Left ventricle myocardium superior (tissue), 1 donor: ENCODE measurements around the gene MOK. TPM values are rescaled to one million over a fixed set of nuclear protein-coding genes. Genes with fewer than 3 reads are reported as not detected.
A peak's percentile ranks its signal among the peaks of the same experiment; 100 is the strongest.

ENCODE experiments used
- ATAC-seq: fragments of 200-7000 bp; cut with Tn5 transposase; one replicate; pipeline ENCODE4 v1.9.1; 2020; ENCODE audit warnings: mild to moderate bottlenecking, moderate library complexity
- DNase-seq: peaks from one replicate; pipeline ENCODE4 v3.0.0-alpha.2; 2020
- intact Hi-C: fragments of 100-400 bp; cut with micrococcal nuclease; formaldehyde crosslinking; loops from one replicate; pipeline ENCODE4 v1.11.0; 2022
- total RNA-seq: library from RNA; stranded (reverse); fragmentation: NEBNext Ultra II Directional; extraction: Animal tissue kit (Norgen Biotek cat#: 25700); gene quantifications from one replicate; pipeline ENCODE4 v1.2.1, GENCODE V29; 2021
- donor health status: DM: no; HTN: yes; CAD: no; lungs with severe emphysema.

Gene MOK
- total RNA-seq, 1 donor from 2014 or later, result 10.9 TPM

DNA sequence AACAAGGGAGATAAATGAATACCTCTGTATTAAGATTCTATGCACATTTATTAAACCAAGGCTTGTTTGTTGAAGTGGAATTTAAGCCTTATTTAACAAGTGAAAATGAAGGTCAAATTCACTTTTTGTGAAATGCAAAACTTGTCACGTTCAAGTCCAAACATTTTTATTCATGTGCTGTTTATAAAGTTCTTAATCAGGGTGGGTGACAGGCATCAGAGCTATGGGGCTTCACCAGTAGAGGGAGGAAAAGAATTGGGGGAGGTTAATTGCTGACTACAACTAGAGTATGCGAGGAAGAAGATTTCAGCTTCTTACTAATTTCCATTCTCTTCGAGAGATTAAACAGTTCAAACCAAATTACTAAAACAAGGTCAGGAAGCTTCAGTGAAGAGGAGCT is 9.7 kb downstream of the MOK start:
- intact Hi-C loops, result no loop called here
- DNase-seq (no peak), ATAC-seq (peak; percentile 52)

DNA sequence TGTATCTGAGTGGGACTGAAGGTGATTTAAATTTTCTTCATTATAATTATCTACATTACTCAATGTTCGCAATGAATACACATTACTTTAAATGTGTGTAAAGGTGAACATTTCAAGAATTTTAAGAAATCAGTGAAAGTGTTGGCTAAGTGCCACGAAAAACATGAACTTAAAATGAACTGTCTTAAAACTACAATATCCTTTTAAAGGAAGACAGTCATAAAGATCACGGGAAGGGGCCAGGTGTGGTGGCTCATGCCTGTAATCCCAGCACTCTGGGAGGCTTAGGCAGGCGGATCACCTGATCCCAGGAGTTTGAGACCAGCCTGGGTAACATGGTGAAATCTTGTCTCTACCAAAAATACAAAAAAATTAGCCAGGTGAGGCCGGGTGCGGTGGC is 11.2 kb downstream of the MOK start:
- DNase-seq (no peak), ATAC-seq (no peak)
- intact Hi-C loops, result no loop called here

DNA sequence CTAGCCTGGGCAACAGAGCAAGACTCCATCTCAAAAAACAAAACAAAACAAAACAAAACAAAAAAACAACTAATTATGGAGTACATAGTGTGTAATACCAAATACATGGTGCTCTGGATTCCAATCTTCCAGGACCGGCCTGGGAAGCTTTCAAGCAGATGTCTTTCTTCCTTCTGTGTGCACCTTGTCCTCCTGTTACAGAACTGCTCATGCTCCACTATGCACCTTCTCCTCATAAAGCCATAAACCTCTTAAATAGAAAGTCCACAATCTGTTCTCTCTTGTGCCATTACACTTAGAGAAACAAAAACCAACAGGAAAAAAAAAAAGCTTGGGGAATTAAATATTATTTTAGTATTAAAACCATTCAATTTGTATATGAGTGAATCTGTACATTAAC is 12.5 kb downstream of the MOK start:
- intact Hi-C loops, result no loop called here
- ATAC-seq, result no peak
- DNase-seq, result no peak

DNA sequence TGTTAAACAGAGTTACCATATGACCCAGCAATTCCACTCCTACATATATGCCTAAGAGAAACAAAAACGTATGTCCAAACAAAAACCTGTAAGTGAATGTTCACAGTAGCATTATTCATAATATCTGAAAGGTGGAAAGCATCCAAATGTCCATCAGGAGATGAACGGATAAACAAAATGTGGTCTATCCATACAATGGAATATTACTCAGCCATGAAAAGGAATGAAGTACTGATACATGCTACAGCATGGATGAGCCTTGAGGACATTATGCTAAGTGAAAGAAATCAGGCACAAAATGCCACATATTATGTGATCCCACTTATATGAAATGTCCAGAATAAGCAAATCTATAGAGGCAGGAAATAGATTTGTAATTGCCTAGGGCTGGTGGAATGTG is 16.8 kb downstream of the MOK start:
- no peak for ATAC-seq
- intact Hi-C loops, result no loop called here
- DNase-seq, result no peak

DNA sequence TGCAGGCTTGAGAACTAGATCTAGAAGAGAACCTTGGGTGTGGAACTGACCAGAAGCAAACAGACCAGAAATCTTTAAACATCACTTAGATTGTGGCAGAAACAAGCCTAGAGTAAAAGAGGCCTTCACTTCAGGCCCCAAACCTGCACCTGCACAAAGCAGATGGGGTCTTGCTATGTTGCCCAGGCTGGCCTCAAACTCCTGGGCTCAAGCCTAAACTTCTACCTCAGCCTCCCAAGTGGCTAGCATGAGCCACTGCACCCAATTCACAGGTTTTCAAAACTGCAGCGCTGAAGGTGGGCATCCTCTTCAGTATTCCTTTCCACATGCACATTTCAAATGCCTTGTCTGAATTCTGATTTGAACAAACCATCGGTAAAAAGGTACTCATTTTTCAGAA is 19.9 kb downstream of the MOK start:
- DNase-seq (no peak), ATAC-seq (no peak)
- intact Hi-C loops, result no loop called here

DNA sequence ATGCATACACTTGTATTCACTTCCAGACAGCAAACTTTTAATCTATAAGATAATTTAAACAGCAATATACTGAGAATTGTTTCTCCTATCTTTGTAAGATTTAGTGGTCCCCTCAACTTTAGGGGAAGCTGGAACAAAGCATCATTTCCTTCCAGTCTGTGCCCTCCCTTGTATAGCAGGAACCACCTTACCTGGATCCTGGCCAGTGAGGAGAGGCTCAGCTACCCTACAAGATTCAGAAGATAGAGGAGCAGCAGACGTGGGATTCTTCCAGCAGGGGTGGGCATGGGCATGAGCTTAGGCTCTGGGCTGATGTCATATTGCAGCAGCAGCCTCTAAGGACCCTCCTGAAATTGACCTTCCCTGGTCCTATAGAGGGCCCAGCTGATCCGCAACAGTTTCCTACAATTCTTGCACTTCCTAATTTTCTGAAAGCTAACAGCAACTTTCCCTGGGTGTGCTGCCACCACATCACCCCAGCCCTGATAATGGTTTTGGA is 21.3 kb downstream of the MOK start:
- DNase-seq (no peak), ATAC-seq (no peak)
- intact Hi-C loops, result no loop called here

DNA sequence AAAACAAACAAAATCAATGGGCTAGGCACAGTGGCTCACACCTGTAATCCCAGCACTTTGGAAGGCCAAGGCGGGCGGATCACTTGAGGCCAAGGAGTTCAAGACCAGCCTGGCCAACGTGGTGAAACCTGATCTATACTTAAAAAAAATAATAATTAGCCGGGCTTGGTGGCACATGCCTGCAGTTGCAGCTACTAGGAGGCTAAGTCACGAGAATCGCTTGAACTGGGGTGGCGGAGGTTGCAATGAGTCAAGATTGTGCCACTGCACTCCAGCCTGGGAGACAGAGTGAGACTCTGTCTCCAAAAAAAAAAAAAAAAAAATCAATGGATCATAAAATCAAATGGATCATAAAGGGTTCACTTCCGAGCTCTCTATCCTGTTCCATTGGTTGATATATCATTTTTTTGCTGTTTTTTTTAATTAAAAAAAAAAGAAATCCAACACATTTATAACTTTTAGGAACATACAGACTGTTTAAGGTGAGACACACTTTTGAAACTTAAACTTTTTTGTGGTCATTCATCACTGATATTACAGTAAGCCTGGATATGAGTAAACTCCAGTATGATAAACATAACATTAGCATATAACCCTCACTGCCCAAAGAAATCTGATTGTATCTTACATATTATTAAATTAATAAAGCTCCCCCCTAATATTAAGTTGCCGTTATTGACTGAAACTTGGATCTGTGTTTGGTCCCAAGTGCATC is 22.1 kb downstream of the MOK start:
- ATAC-seq (no peak), DNase-seq (no peak)
- intact Hi-C loops, result no loop called here

DNA sequence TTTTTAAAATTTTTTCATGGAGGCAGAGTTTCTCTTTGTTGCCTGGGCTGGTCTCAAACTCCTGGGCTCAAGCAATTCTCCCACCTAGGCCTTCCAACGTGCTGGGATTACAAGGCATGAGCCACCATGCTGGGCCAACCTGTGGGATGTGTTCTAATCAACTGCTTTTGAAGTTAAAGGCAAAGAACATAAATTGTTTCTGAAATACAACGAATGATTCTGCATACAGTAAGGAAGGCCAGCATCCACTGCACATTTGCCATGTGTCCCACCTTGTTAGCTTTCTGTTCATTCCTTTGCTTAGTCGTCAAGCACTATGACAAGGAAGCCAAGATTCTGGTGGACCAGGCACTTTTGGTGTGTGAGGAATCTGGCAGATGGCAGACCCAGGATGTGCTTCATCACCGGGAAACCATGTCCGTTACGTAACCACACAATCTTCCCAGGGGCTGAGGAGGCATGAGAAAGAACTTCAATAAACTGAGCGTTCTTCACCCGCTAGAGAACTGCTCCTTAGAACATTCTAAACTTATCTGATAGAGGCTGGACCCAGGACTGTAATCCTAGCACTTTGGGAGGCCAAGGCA is 24.5 kb downstream of the MOK start:
- DNase-seq, result no peak
- intact Hi-C loops, result no loop called here
- ATAC-seq, result no peak

DNA sequence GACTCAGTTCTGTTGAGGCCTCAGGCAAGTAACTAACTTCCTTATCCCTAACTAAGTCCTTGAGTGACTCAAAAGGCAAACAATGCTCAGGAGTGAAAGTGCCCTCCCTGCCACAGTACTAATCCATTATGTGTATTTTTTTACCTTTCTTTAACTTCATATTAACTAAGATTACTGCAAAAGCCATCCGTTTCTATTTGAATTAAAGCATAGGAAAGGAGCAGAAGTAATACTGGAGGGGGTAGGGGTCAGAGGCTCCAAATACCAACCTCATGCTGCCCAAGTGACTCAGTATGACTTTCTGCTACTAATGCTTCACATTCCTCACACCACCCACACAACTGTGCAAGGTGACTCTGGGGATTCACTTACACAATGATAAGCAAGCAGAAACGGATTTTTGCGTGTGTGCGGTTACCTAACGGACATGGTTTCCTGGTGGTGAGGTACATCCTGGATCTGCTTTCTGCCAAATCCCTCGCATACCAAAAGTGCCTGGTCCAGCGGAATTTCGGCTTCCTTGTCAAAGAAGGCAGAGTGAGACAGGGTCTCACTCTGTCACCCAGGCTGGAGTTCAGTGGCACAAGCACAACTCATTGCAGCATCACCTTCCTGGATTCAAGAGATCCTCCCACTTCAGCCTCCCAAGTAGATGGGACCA is 25.1 kb downstream of the MOK start:
- ATAC-seq (no peak), DNase-seq (no peak)
- intact Hi-C loops, result no loop called here

DNA sequence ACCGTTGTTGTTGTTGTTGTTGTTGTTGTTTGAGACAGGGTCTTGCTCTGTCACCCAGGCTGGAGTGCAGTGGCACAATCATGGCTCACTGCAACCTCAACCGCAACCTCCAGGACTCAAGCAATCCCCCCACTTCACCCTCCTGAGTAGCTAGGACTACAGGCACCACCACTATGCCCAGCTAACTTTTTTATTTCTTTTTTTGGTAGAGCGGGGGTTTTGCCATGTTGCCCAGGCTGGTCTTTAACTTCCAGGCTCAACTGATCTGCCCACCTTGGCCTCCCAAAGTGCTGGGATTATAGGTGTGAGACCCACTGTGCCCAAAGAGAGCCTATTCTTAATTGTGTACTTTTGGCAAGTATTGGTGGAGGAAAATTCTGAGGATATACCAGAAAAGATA is 25.7 kb downstream of the MOK start:
- intact Hi-C loops, result no loop called here
- ATAC-seq (no peak), DNase-seq (no peak)

DNA sequence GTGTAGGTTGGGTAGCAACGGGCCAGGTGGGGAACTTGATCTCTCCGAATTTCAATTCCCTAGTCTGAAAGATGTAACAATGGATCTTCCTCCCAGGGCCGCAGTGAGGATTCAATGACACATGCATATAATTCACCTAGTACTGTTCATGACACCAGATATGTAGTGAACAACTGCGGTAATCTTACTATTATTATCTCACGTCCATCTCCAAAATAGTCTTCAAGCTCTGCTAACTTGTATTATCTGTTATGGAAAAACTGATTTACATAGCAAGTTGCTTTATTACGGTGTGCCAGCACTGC is 26.4 kb downstream of the MOK start:
- ATAC-seq (no peak), DNase-seq (no peak)
- intact Hi-C loops, result no loop called here

DNA sequence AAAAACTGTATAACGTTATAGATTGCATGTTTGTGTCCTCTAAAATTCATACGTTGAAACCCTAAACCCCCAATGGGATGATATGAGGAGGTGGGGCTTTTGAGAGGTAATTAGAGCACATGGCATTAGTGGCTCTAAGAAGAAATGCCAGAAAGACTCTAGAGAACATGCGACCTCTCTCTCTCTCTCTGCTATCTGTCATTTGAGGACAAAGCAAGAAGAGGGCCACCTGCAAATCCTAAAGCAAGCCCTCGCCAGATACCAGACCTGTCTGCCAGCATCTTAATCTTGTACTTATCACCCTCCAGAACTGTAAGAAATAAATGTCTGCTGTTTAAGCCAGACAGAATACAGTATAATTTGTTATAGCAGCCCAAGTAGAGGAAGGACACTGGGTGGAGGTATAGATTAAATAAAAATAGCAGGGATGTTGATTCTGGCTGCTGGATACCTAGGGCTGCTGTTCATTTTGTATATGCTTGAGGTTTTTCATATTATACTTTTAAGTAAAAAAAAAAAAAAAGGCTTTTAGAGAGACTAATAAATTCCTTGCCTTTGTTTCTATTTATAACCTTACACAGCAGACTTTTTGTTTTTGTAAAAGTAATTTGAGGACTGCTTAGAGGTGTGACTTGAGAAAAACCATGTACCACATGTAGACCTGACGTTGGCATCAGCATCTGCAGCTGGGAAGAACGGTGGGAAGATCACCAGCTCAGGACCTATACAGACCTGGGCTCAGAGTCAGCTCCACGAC is 26.9 kb downstream of the MOK start:
- no peak for DNase-seq
- intact Hi-C loops, result no loop called here
- ATAC-seq, result peak; percentile 75

DNA sequence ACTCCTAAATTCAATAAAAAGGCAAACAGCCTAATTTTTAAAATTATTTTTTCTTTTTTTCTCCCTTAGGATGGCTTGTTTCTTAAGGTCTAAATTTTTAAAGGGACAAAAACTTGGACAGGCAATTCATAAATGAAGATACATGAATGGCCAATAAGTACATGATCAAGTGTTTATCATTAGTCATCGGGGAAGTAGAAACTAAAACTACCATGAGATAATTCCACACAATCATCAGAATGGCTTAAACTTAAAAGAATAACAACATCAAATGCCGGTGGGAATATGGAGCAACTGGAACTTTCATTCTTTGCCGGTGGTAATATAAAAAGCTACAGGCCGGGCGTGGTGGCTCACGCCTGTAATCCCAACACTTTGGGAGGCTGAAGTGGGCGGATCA is 29.1 kb downstream of the MOK start:
- DNase-seq, result no peak
- intact Hi-C loops, result no loop called here
- ATAC-seq, result no peak

DNA sequence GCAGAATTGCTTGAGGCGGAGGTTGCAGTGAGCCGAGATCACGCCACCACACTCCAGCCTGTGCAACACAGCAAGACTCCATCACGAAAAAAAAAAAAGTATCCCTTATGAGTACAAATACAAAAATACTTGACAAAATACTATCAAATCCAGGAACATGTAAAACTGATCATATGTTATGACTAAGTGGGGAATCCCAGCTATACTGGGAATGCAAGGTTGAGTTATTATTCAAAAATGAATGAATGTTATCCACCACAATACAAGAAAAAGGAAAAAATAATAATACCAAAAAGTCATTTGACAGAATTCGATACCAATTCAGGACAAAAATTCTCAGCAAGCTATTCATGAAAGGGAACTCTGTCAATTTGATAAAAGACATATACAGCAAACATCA is 32.6 kb downstream of the MOK start:
- ATAC-seq (no peak), DNase-seq (no peak)
- intact Hi-C loops, result no loop called here

DNA sequence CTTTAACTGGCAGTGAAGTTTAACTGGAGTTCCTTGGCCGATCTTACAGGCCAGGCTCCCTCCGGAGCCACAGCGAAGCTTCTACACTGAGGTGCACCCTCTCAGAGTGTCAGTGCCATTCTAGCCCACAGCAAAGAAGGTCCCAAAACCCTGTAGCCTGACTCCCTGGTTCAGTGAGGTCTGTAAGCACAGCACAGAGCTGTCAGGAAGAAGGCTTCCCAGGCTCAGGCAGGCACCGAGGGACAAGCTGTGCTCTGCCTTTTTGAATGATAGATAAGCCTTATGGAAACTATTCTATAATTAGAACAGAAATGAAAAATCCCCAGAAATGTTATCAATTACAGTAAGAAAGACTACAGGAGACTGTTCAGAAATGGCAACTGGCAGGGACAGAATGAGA is 40.2 kb downstream of the MOK start:
- intact Hi-C loops, result no loop called here
- peak; percentile 97 for ATAC-seq
- DNase-seq, result peak; percentile 66

DNA sequence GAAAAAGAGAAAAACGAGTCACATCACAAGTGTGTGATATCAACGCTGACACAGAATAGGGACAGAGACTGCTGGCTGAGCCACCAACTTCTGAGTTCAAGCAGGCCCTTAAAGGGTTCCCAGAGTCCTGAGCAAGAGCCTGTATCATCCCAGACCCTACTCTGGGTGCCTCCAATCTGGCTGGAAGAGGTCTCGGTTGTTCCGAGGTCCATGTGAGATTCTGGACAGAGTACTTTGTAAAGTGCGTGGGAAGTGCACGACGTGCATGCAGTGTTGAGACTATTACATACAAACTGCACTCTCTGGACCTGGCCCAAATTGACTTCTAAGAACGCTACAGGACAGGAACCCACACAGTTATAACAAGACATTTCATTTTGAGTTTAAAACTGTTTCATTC is 40.6 kb downstream of the MOK start:
- ATAC-seq, result peak; percentile 71
- intact Hi-C loops, result no loop called here
- no peak for DNase-seq

DNA sequence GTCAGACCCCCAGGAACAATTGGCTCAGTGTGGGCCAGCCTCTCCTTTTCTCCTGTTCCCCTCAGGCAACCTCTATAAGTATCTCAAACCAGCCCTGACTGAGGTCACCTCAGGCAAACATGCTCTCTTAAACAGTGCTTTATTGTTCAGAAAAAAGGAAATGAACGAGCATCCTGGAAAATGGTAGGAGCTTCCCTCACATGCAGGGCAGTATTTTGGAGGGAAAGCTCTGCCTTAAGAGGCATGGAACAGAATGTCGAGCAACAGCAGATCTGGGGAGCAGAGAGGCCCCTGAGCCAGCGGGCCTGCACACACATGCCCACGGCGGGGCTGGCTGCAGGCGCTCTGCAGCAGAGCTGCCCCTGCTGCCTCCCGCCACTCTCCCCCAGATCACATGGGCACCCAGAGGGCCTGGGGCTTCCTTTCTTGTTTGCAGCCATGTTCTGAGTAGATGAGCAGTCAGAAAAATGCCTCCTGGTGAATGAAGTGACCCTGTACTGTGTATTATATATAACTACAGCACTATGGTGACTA is 42.0 kb downstream of the MOK start:
- DNase-seq, result peak; percentile 42
- peak; percentile 21 for ATAC-seq
- intact Hi-C loops, result no loop called here

DNA sequence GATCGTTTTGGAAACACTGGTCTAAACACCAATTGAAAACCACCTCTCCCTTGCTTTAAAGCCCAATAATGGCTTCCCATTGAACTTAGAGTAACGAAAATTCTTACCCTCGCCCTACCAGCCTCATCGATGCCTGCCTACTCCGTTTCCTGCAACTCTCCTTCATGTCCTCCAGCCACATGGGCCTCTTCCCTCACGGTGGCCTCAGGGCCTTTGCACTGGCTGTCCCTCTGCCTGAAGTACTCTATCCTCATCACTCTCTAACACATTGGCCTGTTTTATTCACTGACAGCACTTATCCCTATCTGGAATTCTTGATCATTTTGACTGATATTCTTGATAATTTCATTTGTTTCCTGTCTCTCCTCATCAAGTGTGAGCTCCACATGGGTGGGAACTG is 46.8 kb downstream of the MOK start:
- DNase-seq (no peak), ATAC-seq (no peak)
- intact Hi-C loops, result no loop called here

DNA sequence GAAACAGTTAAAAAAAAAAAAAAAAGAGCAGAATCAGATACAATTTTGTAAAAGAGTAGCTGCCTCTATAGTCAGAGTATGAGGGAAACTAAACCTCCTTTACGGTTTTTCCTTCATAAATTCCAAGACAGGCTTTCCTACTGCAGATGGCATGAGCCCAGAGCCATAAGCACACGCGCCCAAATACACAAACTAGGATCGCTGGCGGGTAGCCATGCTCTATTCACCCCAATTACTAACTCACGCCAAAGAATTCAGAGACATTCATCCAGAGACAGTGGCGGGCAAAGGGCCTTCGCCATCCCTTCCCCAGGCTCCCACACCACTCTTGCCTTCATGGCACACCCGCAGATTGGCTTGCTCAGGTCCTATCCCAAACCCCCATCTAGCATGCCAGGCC is 48.2 kb downstream of the MOK start:
- DNase-seq, result no peak
- intact Hi-C loops, result no loop called here
- ATAC-seq, result no peak
